ENCODE results near the gene PSRC1.

Gene PSRC1

DNA sequence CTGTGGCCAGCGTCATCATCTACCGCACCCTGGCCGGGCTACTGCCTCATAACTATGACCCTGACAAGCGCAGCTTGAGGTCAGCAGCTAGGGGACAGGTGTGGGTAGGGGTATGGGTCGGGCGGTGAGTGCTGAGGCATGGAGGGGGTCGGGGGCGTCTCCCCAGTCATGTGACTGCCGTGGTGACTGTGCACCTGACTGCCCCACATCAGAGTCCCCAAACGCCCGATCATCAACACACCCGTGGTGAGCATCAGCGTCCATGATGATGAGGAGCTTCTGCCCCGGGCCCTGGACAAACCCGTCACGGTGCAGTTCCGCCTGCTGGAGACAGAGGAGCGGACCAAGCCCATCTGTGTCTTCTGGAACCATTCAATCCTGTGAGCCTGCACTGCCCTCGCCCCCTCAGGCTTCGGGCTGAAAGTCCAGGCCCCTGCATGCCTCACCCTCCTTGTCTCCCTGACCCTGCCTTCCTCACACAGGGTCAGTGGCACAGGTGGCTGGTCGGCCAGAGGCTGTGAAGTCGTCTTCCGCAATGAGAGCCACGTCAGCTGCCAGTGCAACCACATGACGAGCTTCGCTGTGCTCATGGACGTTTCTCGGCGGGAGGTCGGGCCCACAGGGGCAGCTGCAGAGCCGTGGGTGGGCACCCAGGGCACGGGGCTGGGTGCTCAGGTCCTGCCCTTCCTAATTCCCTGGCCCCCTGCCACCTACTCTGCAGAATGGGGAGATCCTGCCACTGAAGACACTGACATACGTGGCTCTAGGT lies 13.5 kb downstream of the PSRC1 start:
- no peak for DNase-seq (ENCODE audit: extremely low spot score)
- no peak for TF ChIP-seq FOXK2 (IDR thresholded peaks at IDR 0.05)
- ChIA-PET CTCF (no interaction called here), POLR2A (no interaction called here)

- ChIA-PET POLR2A (interaction anchor here (1.6 kb wide), 1 partner anchor 129 kb away, joined by 4 read pairs; the partner anchor contains the start of gene SORT1), CTCF (no interaction called here)
- DNase-seq (ENCODE audit: extremely low spot score): no peak
- TF ChIP-seq HDGF (IDR thresholded peaks at IDR 0.05; ENCODE audit: borderline replicate concordance) (no peak), ZNF384 (IDR thresholded peaks at IDR 0.05) (no peak), BHLHE40 (IDR thresholded peaks at IDR 0.05; ENCODE audit: borderline replicate concordance) (no peak), TARDBP (IDR thresholded peaks at IDR 0.05) (no peak)
Observed at GRCh38 chr1:109268431-109269211, 14.3 kb downstream of the PSRC1 start.

DNA sequence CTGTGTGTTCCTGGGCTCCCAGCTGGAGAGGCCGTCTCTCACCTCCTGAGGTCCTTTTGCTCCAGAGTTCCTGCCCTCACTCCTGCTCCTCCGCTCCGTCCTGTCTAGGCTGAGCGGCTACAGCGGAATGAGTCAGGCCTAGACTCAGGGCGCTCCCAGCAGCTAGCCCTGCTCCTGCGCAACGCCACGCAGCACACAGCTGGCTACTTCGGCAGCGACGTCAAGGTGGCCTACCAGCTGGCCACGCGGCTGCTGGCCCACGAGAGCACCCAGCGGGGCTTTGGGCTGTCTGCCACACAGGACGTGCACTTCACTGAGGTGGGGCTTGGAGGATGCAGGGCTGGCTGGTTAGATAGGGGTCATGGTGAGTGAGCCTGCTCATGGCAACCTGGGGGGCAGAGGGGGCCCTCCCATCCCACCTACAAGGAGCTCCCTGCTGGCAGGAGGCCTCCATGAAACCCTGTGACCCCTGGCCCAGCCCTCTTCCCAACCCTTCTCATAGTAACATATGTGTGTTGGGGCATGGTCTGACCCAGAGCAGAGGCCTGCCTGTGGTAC lies 15.1 kb downstream of the PSRC1 start:
- POLR2A ChIA-PET: interaction anchor here (1.6 kb wide), 1 partner anchor 130 kb away, joined by 4 read pairs; the partner anchor contains the start of gene SORT1
- CTCF ChIA-PET: no interaction called here
- no peak for TF ChIP-seq SUZ12 (IDR thresholded peaks at IDR 0.05)
- no peak for TF ChIP-seq NFRKB (IDR thresholded peaks at IDR 0.05)
- no peak for TF ChIP-seq FOXK2 (IDR thresholded peaks at IDR 0.05)
- TF ChIP-seq L3MBTL2 (conservative IDR thresholded peaks at IDR 0.05): no peak
- DNase-seq (ENCODE audit: extremely low spot score): no peak

- TF ChIP-seq BHLHE40 (IDR thresholded peaks at IDR 0.05; ENCODE audit: borderline replicate concordance) (no peak), TARDBP (IDR thresholded peaks at IDR 0.05) (no peak), HDGF (IDR thresholded peaks at IDR 0.05; ENCODE audit: borderline replicate concordance) (no peak), ZNF384 (IDR thresholded peaks at IDR 0.05) (no peak), FOXA1 (IDR thresholded peaks at IDR 0.05) (no peak), FOXK2 (IDR thresholded peaks at IDR 0.05) (no peak), ELF4 (IDR thresholded peaks at IDR 0.05) (no peak), SP1 (IDR thresholded peaks at IDR 0.05) (no peak), SUZ12 (IDR thresholded peaks at IDR 0.05) (no peak), L3MBTL2 (conservative IDR thresholded peaks at IDR 0.05) (no peak), LEF1 (IDR thresholded peaks at IDR 0.05; ENCODE audit: borderline replicate concordance) (no peak), CTBP1 (IDR thresholded peaks at IDR 0.05; ENCODE audit: borderline replicate concordance) (no peak), FOXM1 (IDR thresholded peaks at IDR 0.05; ENCODE audit: borderline replicate concordance) (no peak), ARNT (IDR thresholded peaks at IDR 0.05) (no peak), NFRKB (IDR thresholded peaks at IDR 0.05) (no peak)
- TF ChIP-seq, protein P1, sequence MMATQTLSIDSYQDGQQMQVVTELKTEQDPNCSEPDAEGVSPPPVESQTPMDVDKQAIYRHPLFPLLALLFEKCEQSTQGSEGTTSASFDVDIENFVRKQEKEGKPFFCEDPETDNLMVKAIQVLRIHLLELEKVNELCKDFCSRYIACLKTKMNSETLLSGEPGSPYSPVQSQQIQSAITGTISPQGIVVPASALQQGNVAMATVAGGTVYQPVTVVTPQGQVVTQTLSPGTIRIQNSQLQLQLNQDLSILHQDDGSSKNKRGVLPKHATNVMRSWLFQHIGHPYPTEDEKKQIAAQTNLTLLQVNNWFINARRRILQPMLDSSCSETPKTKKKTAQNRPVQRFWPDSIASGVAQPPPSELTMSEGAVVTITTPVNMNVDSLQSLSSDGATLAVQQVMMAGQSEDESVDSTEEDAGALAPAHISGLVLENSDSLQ (IDR thresholded peaks at IDR 0.05): no peak
- CTCF ChIA-PET: no interaction called here
- POLR2A ChIA-PET: interaction anchor here (1.6 kb wide), 1 partner anchor 131 kb away, joined by 4 read pairs; the partner anchor contains the start of gene SORT1
- no peak for DNase-seq (ENCODE audit: extremely low spot score)
Observed at GRCh38 chr1:109266965-109267364, 16.0 kb downstream of the PSRC1 start.

DNA sequence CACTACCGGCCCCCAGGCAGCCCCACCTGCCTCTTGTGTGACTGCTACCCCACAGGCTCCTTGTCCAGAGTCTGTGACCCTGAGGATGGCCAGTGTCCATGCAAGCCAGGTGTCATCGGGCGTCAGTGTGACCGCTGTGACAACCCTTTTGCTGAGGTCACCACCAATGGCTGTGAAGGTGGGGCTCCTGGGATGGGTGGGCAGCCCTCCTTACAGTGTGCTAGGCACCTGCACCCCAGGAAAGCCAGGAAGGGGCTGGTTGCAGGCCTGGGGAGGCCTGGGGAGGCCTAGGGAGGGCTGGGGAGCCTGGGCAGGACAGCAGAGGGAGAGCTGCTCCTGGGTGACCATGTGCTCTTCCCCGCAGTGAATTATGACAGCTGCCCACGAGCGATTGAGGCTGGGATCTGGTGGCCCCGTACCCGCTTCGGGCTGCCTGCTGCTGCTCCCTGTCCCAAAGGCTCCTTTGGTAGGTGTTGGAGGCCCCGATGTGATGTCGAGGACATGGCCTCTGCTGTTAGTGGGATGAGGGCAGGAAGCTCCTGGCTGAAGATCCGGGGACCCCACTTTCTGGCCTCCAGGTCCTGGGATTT lies 17.1 kb downstream of the PSRC1 start:
- TF ChIP-seq HDGF (IDR thresholded peaks at IDR 0.05; ENCODE audit: borderline replicate concordance): no peak
- no peak for TF ChIP-seq LEF1 (IDR thresholded peaks at IDR 0.05; ENCODE audit: borderline replicate concordance)
- TF ChIP-seq FOXA1 (IDR thresholded peaks at IDR 0.05): no peak
- no peak for TF ChIP-seq CTBP1 (IDR thresholded peaks at IDR 0.05; ENCODE audit: borderline replicate concordance)
- no peak for TF ChIP-seq FOXK2 (IDR thresholded peaks at IDR 0.05)
- TF ChIP-seq, protein P1 (IDR thresholded peaks at IDR 0.05): no peak
- TF ChIP-seq L3MBTL2 (conservative IDR thresholded peaks at IDR 0.05): no peak
- DNase-seq (ENCODE audit: extremely low spot score): no peak
- ChIA-PET POLR2A (interaction anchor here (0.6 kb wide), 1 partner anchor 113 kb away, joined by 5 read pairs; no protein-coding TSS in a partner anchor), CTCF (interaction anchor here (2.1 kb wide), 1 partner anchor 267 kb away, joined by 9 read pairs; no protein-coding TSS in a partner anchor)

DNA sequence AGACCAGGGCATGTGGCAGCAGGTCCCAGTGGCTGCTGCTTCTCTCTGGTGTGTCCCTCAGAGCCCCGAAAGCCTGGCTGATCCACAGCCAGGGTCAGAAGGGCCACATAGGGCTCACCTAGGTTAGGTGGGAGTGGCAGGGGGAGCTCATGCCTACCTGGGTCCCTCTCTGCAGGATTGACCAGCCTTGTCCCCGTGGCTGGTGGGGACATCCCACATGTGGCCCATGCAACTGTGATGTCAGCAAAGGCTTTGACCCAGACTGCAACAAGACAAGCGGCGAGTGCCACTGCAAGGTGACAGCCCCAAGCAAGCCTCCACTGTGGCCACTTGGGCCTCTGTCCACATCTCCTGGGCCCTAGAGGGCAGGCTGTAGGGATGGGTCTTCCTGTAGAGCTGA lies 17.9 kb downstream of the PSRC1 start:
- no peak for TF ChIP-seq LEF1 (IDR thresholded peaks at IDR 0.05; ENCODE audit: borderline replicate concordance)
- TF ChIP-seq TARDBP (IDR thresholded peaks at IDR 0.05): no peak
- TF ChIP-seq CTBP1 (IDR thresholded peaks at IDR 0.05; ENCODE audit: borderline replicate concordance): no peak
- TF ChIP-seq FOXM1 (IDR thresholded peaks at IDR 0.05; ENCODE audit: borderline replicate concordance): no peak
- no peak for TF ChIP-seq ZNF384 (IDR thresholded peaks at IDR 0.05)
- TF ChIP-seq BHLHE40 (IDR thresholded peaks at IDR 0.05; ENCODE audit: borderline replicate concordance): no peak

More for the DNA sequence above, 17.9 kb downstream of the PSRC1 start:
- ChIA-PET POLR2A (interaction anchor here (1.0 to 1.2 kb wide), 2 partner anchors 51 to 133 kb away, joined by 3 read pairs; partner anchors contain the start of genes SARS1 and SORT1), CTCF (interaction anchor here (1.0 to 2.2 kb wide), 4 partner anchors 12 to 268 kb away, joined by 3 to 12 read pairs (median 6); partner anchors contain the start of genes CELSR2 and SORT1)
- no peak for DNase-seq (ENCODE audit: extremely low spot score)

Measured in HEK293T (cell line).